ENCODE results near the gene CPT2. TPM values are rescaled to one million over a fixed set of nuclear protein-coding genes. Genes with fewer than 3 reads are reported as not detected.

The CPT2 gene
- total and polyA plus RNA-seq, 2 of the 13 experiments (the other 11 are each of a cell fraction or from before 2014, with no cell fraction given), result 12.6 to 14.6 TPM

GRCh38 chr1:53238197-53239155 lies 41.9 kb downstream of the CPT2 start, which contains the start of gene MAGOH (continued):
- TF ChIP-seq ZBTB3 (CRISPR knock-in tag; IDR thresholded peaks at IDR 0.05; ENCODE audit: borderline replicate concordance, low read depth) (no peak), REPIN1 (CRISPR knock-in tag; IDR thresholded peaks at IDR 0.05; ENCODE audit: borderline replicate concordance, low read depth) (peak; percentile 78; the same call in 1 of the 2 replicates), LRRFIP1 (CRISPR knock-in tag; conservative IDR thresholded peaks at IDR 0.05) (no peak), ZNF678 (CRISPR knock-in tag; IDR thresholded peaks at IDR 0.05) (no peak), KDM5A (IDR thresholded peaks at IDR 0.05; ENCODE audit: borderline replicate concordance, low read length) (peak; percentile 99), ZMYM3 (CRISPR knock-in tag; IDR thresholded peaks at IDR 0.05) (no peak), ZNF782 (CRISPR knock-in tag; IDR thresholded peaks at IDR 0.05; ENCODE audit: borderline replicate concordance) (0 out of 2 replicates have a peak, but pooled peaks have one; percentile 23), RXRA (CRISPR knock-in tag; IDR thresholded peaks at IDR 0.05) (peak; percentile 92), ZNF766 (CRISPR knock-in tag; IDR thresholded peaks at IDR 0.05; ENCODE audit: borderline replicate concordance) (peak; percentile 83; the same call in 1 of the 2 replicates), ZNF460 (CRISPR knock-in tag; IDR thresholded peaks at IDR 0.05; ENCODE audit: borderline replicate concordance) (no peak), ZNF281 (CRISPR knock-in tag; IDR thresholded peaks at IDR 0.05; ENCODE audit: borderline replicate concordance) (peak; percentile 25; the same call in 1 of the 2 replicates), RFXANK (CRISPR knock-in tag; IDR thresholded peaks at IDR 0.05) (peak; percentile 71; the same call in 1 of the 2 replicates), ZNF136 (CRISPR knock-in tag; IDR thresholded peaks at IDR 0.05; ENCODE audit: low read depth) (0 out of 2 replicates have a peak, but pooled peaks have one; percentile 68), ELF1 (CRISPR knock-in tag; IDR thresholded peaks at IDR 0.05) (peak; percentile 97), AKNA (CRISPR knock-in tag; IDR thresholded peaks at IDR 0.05; ENCODE audit: borderline replicate concordance) (no peak), THYN1 (CRISPR knock-in tag; IDR thresholded peaks at IDR 0.05; ENCODE audit: borderline replicate concordance, low read depth) (no peak), KLF16 (CRISPR knock-in tag; IDR thresholded peaks at IDR 0.05) (peak in 1 of 2 experiments; percentile 70; a peak in 1 of 4 replicates)
